ENCODE data around the gene SPATA33.
A peak's percentile ranks its signal among the peaks of the same experiment; 100 is the strongest.
"Not testable (repeated sequence)": the region's sequence is repeated elsewhere in the genome, so short reads cannot be mapped to it uniquely, and the experiment has no call there.

SPATA33 gene

GRCh38 chr16:89670496-89671431, 13.1 kb downstream of the SPATA33 start:
- DNase-seq (ENCODE audit: extremely low read depth, low read depth) = no peak
- TF ChIP-seq CTCF (IDR thresholded peaks at IDR 0.05; ENCODE audit: low read depth, low read length) = no peak

GRCh38 chr16:89671565-89671964, 13.9 kb downstream of the SPATA33 start:
- DNase-seq (ENCODE audit: extremely low read depth, low read depth) = not testable (repeated sequence)

GRCh38 chr16:89672177-89672941, 14.7 kb downstream of the SPATA33 start:
- TF ChIP-seq CTCF (IDR thresholded peaks at IDR 0.05; ENCODE audit: low read depth, low read length) = no peak
- no peak for DNase-seq (ENCODE audit: extremely low read depth, low read depth)

GRCh38 chr16:89678258-89678657, 20.6 kb downstream of the SPATA33 start:
- no peak for TF ChIP-seq CTCF (IDR thresholded peaks at IDR 0.05; ENCODE audit: low read depth, low read length)
- no peak for DNase-seq (ENCODE audit: extremely low read depth, low read depth)

GRCh38 chr16:89685916-89686315, 28.3 kb downstream of the SPATA33 start:
- DNase-seq (ENCODE audit: extremely low read depth, low read depth) = no peak
- TF ChIP-seq CTCF (IDR thresholded peaks at IDR 0.05; ENCODE audit: low read depth, low read length) = no peak

GRCh38 chr16:89686520-89687091, 29.0 kb downstream of the SPATA33 start, which contains the start of gene CDK10:
Gene CDK10 (plus strand): TSS chr16:89686689. CDS start chr16:89686711, 22 bp downstream.
- no peak for TF ChIP-seq CTCF (IDR thresholded peaks at IDR 0.05; ENCODE audit: low read depth, low read length)

GRCh38 chr16:89687092-89687940, 29.7 kb downstream of the SPATA33 start:
- no peak for TF ChIP-seq CTCF (IDR thresholded peaks at IDR 0.05; ENCODE audit: low read depth, low read length)
- no peak for DNase-seq (ENCODE audit: extremely low read depth, low read depth)

More at GRCh38 chr16:89686520-89687091, 29.0 kb downstream of the SPATA33 start, which contains the start of gene CDK10:
- DNase-seq (ENCODE audit: extremely low read depth, low read depth) = peak; percentile 61

Measured in AG09319 (cell line).